OCI-LY7 (cell line): ENCODE measurements around the gene VARS2. TPM values are rescaled to one million over a fixed set of nuclear protein-coding genes. Genes with fewer than 3 reads are reported as not detected.

Experiments used
- BruUV-seq: library from RNA; stranded (reverse); fragments of 400-500 nt; replicated peaks from 2 replicates; lab custom pipeline; 2021; lab: Mats Ljungman, UMichigan
- CTCF ChIA-PET: fragments of 300-600 bp; sonication (Branson Sonifier 250); formaldehyde crosslinking; loops from one replicate; lab custom pipeline; 2022; ENCODE audit warnings: antibody characterized with exemption; ENCODE audit not compliant: unreplicated experiment; lab: Charles Lee
- POLR2A ChIA-PET: fragments of 300-600 bp; sonication (Branson Sonifier 250); formaldehyde crosslinking; loops from one replicate; lab custom pipeline; 2022; ENCODE audit warnings: antibody characterized with exemption; lab: Charles Lee
- DNase-seq: peaks from one replicate; pipeline ENCODE4 v3.0.0-alpha.2; 2015; ENCODE audit warnings: low spot score
- H2AFZ ChIP-seq: fragments of 200-600 bp; sonication (generic), shearing (Covaris generic); 2 replicates; pipeline ENCODE4 v1.6.1; 2014; ENCODE audit warnings: mild to moderate bottlenecking, antibody characterized with exemption, low read length, moderate library complexity
- H3K27ac ChIP-seq: fragments of 200-600 bp; sonication (generic); 2 replicates; pipeline ENCODE4 v1.5.1; 2014; ENCODE audit warnings: mixed run types, low read depth, mild to moderate bottlenecking, moderate library complexity, low read length, inconsistent platforms; ENCODE audit not compliant: poor library complexity, severe bottlenecking
- H3K36me3 ChIP-seq: fragments of 200-600 bp; sonication (generic); 2 replicates; pipeline ENCODE4 v1.6.1; 2014; ENCODE audit warnings: mild to moderate bottlenecking, antibody characterized with exemption, low read length, moderate library complexity, mixed read lengths; ENCODE audit not compliant: insufficient read depth
- H3K4me1 ChIP-seq: fragments of 200-600 bp; sonication (generic); 2 replicates; pipeline ENCODE4 v1.5.1; 2014; ENCODE audit warnings: mild to moderate bottlenecking, low read length; ENCODE audit not compliant: insufficient read depth, poor library complexity, severe bottlenecking
- H3K4me2 ChIP-seq: fragments of 200-600 bp; sonication (generic); 2 replicates; pipeline ENCODE4 v1.6.1; 2014; ENCODE audit warnings: mild to moderate bottlenecking, low read length
- H3K4me3 ChIP-seq: fragments of 200-600 bp; sonication (generic); 2 replicates; pipeline ENCODE4 v1.5.1; 2014; ENCODE audit warnings: mild to moderate bottlenecking, low read depth, low read length; ENCODE audit not compliant: poor library complexity, severe bottlenecking
- H3K79me2 ChIP-seq: fragments of 200-600 bp; sonication (generic); 2 replicates; pipeline ENCODE4 v1.6.1; 2016; ENCODE audit warnings: low read depth, mild to moderate bottlenecking, low read length, moderate library complexity, mixed read lengths; ENCODE audit not compliant: insufficient read depth
- H3K9me2 ChIP-seq: fragments of 200-600 bp; sonication (generic); 2 replicates; pipeline ENCODE4 v1.6.1; 2016; ENCODE audit warnings: mild to moderate bottlenecking, low read length, mixed read lengths; ENCODE audit not compliant: insufficient read depth
- H3K9me3 ChIP-seq: fragments of 200-600 bp; sonication (generic); 2 replicates; pipeline ENCODE4 v1.6.1; 2014; ENCODE audit warnings: mild to moderate bottlenecking, mixed run types, low read length, mixed read lengths
- H4K20me1 ChIP-seq: fragments of 200-600 bp; sonication (generic); 2 replicates; pipeline ENCODE4 v1.6.1; 2014; ENCODE audit warnings: mild to moderate bottlenecking, antibody characterized with exemption, low read length, moderate library complexity, mixed read lengths; ENCODE audit not compliant: insufficient read depth
- EZH2phosphoT487 ChIP-seq: fragments of 200-600 bp; sonication (generic); IDR thresholded peaks from 2 replicates; pipeline ENCODE4 v1.6.1; 2018; ENCODE audit warnings: low read depth, borderline replicate concordance, mild to moderate bottlenecking, mixed run types, antibody characterized with exemption, low read length, moderate library complexity, mixed read lengths
- intact Hi-C: fragments of 100-400 bp; cut with micrococcal nuclease; formaldehyde crosslinking; loops from one replicate; pipeline ENCODE4 v1.10.0; 2022; ENCODE audit not compliant: unreplicated experiment
- total RNA-seq, 2 experiments: library from RNA; depleted of rRNA in 1 of 2; stranded (reverse); fragments of >200 nt in 1 of 2; shearing (Covaris generic) in 1 of 2; gene quantifications; 2 replicates each; pipeline ENCODE4 v1.2.3, GENCODE V29; 2014 to 2022
- TF ChIP-seq, protein P1 (sequence below): fragments of 200-600 bp; sonication (generic); conservative IDR thresholded peaks from 2 replicates; pipeline ENCODE4 v1.5.1; 2014; ENCODE audit warnings: mild to moderate bottlenecking, antibody characterized with exemption, low read length, moderate library complexity, mixed read lengths

Gene VARS2
- total RNA-seq, 2 experiments from 2014 or later: 81.8 to 98.9 TPM

DNA sequence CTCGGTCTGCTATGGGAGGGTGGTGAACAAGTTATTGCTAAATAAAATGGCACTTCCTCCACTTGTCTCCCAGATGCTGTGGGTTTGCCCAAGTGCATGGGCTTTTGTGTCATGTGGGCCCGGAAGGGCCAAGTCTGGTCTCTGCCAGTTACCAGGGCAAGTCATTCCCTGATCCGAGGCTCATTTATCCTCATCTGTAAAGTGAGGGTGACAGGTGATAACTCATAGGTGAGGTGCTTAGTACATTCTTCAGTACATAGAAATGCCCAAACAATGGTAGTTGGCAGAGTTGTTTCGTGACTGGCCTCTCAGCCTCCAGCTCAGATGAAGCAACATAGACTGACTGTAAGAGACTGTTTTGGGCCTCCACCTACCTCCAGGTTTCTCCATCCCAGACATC lies 24.7 kb downstream of the VARS2 start:
- BruUV-seq: no TSS peak
- ChIA-PET POLR2A (no interaction called here), CTCF (no interaction called here)
- TF ChIP-seq EZH2phosphoT487: no peak
- TF ChIP-seq, protein P1, sequence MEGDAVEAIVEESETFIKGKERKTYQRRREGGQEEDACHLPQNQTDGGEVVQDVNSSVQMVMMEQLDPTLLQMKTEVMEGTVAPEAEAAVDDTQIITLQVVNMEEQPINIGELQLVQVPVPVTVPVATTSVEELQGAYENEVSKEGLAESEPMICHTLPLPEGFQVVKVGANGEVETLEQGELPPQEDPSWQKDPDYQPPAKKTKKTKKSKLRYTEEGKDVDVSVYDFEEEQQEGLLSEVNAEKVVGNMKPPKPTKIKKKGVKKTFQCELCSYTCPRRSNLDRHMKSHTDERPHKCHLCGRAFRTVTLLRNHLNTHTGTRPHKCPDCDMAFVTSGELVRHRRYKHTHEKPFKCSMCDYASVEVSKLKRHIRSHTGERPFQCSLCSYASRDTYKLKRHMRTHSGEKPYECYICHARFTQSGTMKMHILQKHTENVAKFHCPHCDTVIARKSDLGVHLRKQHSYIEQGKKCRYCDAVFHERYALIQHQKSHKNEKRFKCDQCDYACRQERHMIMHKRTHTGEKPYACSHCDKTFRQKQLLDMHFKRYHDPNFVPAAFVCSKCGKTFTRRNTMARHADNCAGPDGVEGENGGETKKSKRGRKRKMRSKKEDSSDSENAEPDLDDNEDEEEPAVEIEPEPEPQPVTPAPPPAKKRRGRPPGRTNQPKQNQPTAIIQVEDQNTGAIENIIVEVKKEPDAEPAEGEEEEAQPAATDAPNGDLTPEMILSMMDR: no peak
- DNase-seq: no peak
- Histone ChIP-seq H3K36me3 (no peaks in the 10 kb centered on the region), H3K9me3 (no peaks in the 10 kb centered on the region), H2AFZ (no peak overlapping the region), H4K20me1 (no peaks in the 10 kb centered on the region), H3K4me3 (no peak overlapping the region), H3K79me2 (no peaks in the 10 kb centered on the region), H3K27ac (no peak overlapping the region), H3K4me1 (no peaks in the 10 kb centered on the region), H3K9me2 (no peaks in the 10 kb centered on the region), H3K4me2 (no peak overlapping the region)
- intact Hi-C loops: no loop called here

DNA sequence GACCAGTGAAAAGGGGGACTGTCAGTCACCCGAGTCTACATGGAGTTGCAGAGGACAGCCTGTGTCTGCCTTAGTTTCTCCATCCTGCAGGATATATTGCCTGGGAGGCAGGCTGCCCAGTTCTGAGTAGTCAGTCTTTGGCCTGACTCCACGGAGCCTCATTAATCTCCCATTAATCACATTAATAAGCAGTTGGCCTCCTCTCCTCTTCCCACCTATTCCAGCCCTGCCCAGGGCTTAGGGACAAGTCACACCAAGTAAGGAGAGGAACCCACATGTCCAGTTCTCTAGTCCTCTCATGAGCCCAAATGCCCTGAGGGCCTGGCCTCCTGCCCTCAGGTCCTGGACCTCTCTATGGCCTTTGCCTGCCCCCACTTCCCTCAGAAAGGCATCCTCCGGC lies 25.4 kb downstream of the VARS2 start:
- no peaks in the 10 kb centered on the region for H3K9me2 ChIP-seq
- intact Hi-C loops: no loop called here
- H3K79me2 ChIP-seq: no peaks in the 10 kb centered on the region
- H3K4me3 ChIP-seq: no peak overlapping the region
- no peaks in the 10 kb centered on the region for H4K20me1 ChIP-seq
- TF ChIP-seq, protein P1: no peak
- TF ChIP-seq EZH2phosphoT487: no peak
- ChIA-PET POLR2A (no interaction called here), CTCF (no interaction called here)
- H3K4me1 ChIP-seq: no peaks in the 10 kb centered on the region
- H3K36me3 ChIP-seq: no peaks in the 10 kb centered on the region
- H3K9me3 ChIP-seq: no peaks in the 10 kb centered on the region
- H3K27ac ChIP-seq: no peak overlapping the region
- no TSS peak for BruUV-seq
- no peak for DNase-seq
- no peak overlapping the region for H3K4me2 ChIP-seq
- no peak overlapping the region for H2AFZ ChIP-seq

- H3K4me2 ChIP-seq: no peak within 1 kb of the TSS
- BruUV-seq: no TSS peak
- no peaks in the 10 kb centered on the region for H4K20me1 ChIP-seq
- no peaks in the 10 kb centered on the region for H3K79me2 ChIP-seq
- no peaks in the 10 kb centered on the region for H3K36me3 ChIP-seq
- no peak within 1 kb of the TSS for H3K27ac ChIP-seq
- no peaks in the 10 kb centered on the region for H3K9me3 ChIP-seq
- H2AFZ ChIP-seq: no peak within 1 kb of the TSS
- no peak within 1 kb of the TSS for H3K4me3 ChIP-seq
- ChIA-PET POLR2A (no interaction called here), CTCF (no interaction called here)
- H3K4me1 ChIP-seq: no peaks in the 10 kb centered on the region
- TF ChIP-seq, protein P1: no peak
- TF ChIP-seq EZH2phosphoT487: no peak
- intact Hi-C loops: no loop called here
- DNase-seq: no peak
- H3K9me2 ChIP-seq: no peaks in the 10 kb centered on the region
Observed at GRCh38 chr6:30940361-30940986, 26.4 kb downstream of the VARS2 start, which contains the start of gene MUCL3. Gene MUCL3 (plus strand): TSS chr6:30940973. CDS start chr6:30941000, 27 bp downstream.
